ENCODE data around the gene PSAT1.

The PSAT1 gene

GRCh38 chr9:78354989-78355388, 58.1 kb downstream of the PSAT1 start:
- no peak for DNase-seq (ENCODE audit: low read depth, low spot score)
- no peaks in the 10 kb centered on the region for H3K9me3 ChIP-seq (ENCODE audit: low read depth, low read length)
- no peak overlapping the region for H3K9ac ChIP-seq (ENCODE audit: insufficient read length)
- no peak overlapping the region for H3K4me3 ChIP-seq
- H3K36me3 ChIP-seq (ENCODE audit: insufficient read depth, low read length), result no peaks in the 10 kb centered on the region
- no peak overlapping the region for H3K27ac ChIP-seq
- TF ChIP-seq FOXP2 (optimal IDR thresholded peaks at IDR 0.05; ENCODE audit: control extremely low read depth, extremely low read length, insufficient read depth), result no peak
- TF ChIP-seq POLR2AphosphoS5 (IDR thresholded peaks at IDR 0.05; ENCODE audit: borderline replicate concordance, low read depth, low read length), result no peak
- TF ChIP-seq EZH2 (IDR thresholded peaks at IDR 0.05), result no peak

- Histone ChIP-seq H3K27ac (no peak overlapping the region), H3K9me3 (ENCODE audit: low read depth, low read length) (no peaks in the 10 kb centered on the region), H3K9ac (ENCODE audit: insufficient read length) (no peak overlapping the region), H3K4me3 (no peak overlapping the region), H3K36me3 (ENCODE audit: insufficient read depth, low read length) (no peaks in the 10 kb centered on the region)
- no peak for DNase-seq (ENCODE audit: low read depth, low spot score)
- TF ChIP-seq EZH2 (IDR thresholded peaks at IDR 0.05) (no peak), FOXP2 (optimal IDR thresholded peaks at IDR 0.05; ENCODE audit: control extremely low read depth, extremely low read length, insufficient read depth) (no peak), POLR2AphosphoS5 (IDR thresholded peaks at IDR 0.05; ENCODE audit: borderline replicate concordance, low read depth, low read length) (no peak)
These were observed 59.7 kb downstream of the PSAT1 start for GRCh38 chr9:78356634-78357033.

- no peaks in the 10 kb centered on the region for H3K36me3 ChIP-seq (ENCODE audit: insufficient read depth, low read length)
- no peak overlapping the region for H3K4me3 ChIP-seq
- no peak for TF ChIP-seq POLR2AphosphoS5 (IDR thresholded peaks at IDR 0.05; ENCODE audit: borderline replicate concordance, low read depth, low read length)
- no peak for TF ChIP-seq EZH2 (IDR thresholded peaks at IDR 0.05)
- no peak for TF ChIP-seq FOXP2 (optimal IDR thresholded peaks at IDR 0.05; ENCODE audit: control extremely low read depth, extremely low read length, insufficient read depth)
- DNase-seq (ENCODE audit: low read depth, low spot score), result no peak
- no peak overlapping the region for H3K9ac ChIP-seq (ENCODE audit: insufficient read length)
- no peak overlapping the region for H3K27ac ChIP-seq
- H3K9me3 ChIP-seq (ENCODE audit: low read depth, low read length), result no peaks in the 10 kb centered on the region
These were observed 60.4 kb downstream of the PSAT1 start for GRCh38 chr9:78357165-78357873.

- Histone ChIP-seq H3K27ac (no peak overlapping the region), H3K4me3 (no peak overlapping the region), H3K36me3 (ENCODE audit: insufficient read depth, low read length) (no peaks in the 10 kb centered on the region), H3K9me3 (ENCODE audit: low read depth, low read length) (no peaks in the 10 kb centered on the region), H3K9ac (ENCODE audit: insufficient read length) (no peak overlapping the region)
- TF ChIP-seq FOXP2 (optimal IDR thresholded peaks at IDR 0.05; ENCODE audit: control extremely low read depth, extremely low read length, insufficient read depth) (no peak), POLR2AphosphoS5 (IDR thresholded peaks at IDR 0.05; ENCODE audit: borderline replicate concordance, low read depth, low read length) (no peak), EZH2 (IDR thresholded peaks at IDR 0.05) (no peak)
- DNase-seq (ENCODE audit: low read depth, low spot score), result no peak
These were observed 61.6 kb downstream of the PSAT1 start for GRCh38 chr9:78358329-78359051.

- no peak overlapping the region for H3K9ac ChIP-seq (ENCODE audit: insufficient read length)
- no peak overlapping the region for H3K4me3 ChIP-seq
- H3K9me3 ChIP-seq (ENCODE audit: low read depth, low read length), result no peaks in the 10 kb centered on the region
- TF ChIP-seq EZH2 (IDR thresholded peaks at IDR 0.05), result no peak
- TF ChIP-seq POLR2AphosphoS5 (IDR thresholded peaks at IDR 0.05; ENCODE audit: borderline replicate concordance, low read depth, low read length), result no peak
- no peak for TF ChIP-seq FOXP2 (optimal IDR thresholded peaks at IDR 0.05; ENCODE audit: control extremely low read depth, extremely low read length, insufficient read depth)
- no peaks in the 10 kb centered on the region for H3K36me3 ChIP-seq (ENCODE audit: insufficient read depth, low read length)
- H3K27ac ChIP-seq, result no peak overlapping the region
- no peak for DNase-seq (ENCODE audit: low read depth, low spot score)
These were observed 66.3 kb downstream of the PSAT1 start for GRCh38 chr9:78363221-78363620.

- Histone ChIP-seq H3K27ac (no peak overlapping the region), H3K4me3 (no peak overlapping the region), H3K36me3 (ENCODE audit: insufficient read depth, low read length) (no peaks in the 10 kb centered on the region), H3K9ac (ENCODE audit: insufficient read length) (no peak overlapping the region), H3K9me3 (ENCODE audit: low read depth, low read length) (no peaks in the 10 kb centered on the region)
- TF ChIP-seq FOXP2 (optimal IDR thresholded peaks at IDR 0.05; ENCODE audit: control extremely low read depth, extremely low read length, insufficient read depth) (no peak), POLR2AphosphoS5 (IDR thresholded peaks at IDR 0.05; ENCODE audit: borderline replicate concordance, low read depth, low read length) (no peak), EZH2 (IDR thresholded peaks at IDR 0.05) (no peak)
- no peak for DNase-seq (ENCODE audit: low read depth, low spot score)
These were observed 69.1 kb downstream of the PSAT1 start for GRCh38 chr9:78365748-78366697.

GRCh38 chr9:78366827-78367226, 69.9 kb downstream of the PSAT1 start:
- H3K27ac ChIP-seq, result no peak overlapping the region
- no peak overlapping the region for H3K9ac ChIP-seq (ENCODE audit: insufficient read length)
- H3K4me3 ChIP-seq, result no peak overlapping the region
- no peaks in the 10 kb centered on the region for H3K36me3 ChIP-seq (ENCODE audit: insufficient read depth, low read length)
- no peaks in the 10 kb centered on the region for H3K9me3 ChIP-seq (ENCODE audit: low read depth, low read length)
- no peak for DNase-seq (ENCODE audit: low read depth, low spot score)
- no peak for TF ChIP-seq EZH2 (IDR thresholded peaks at IDR 0.05)
- no peak for TF ChIP-seq POLR2AphosphoS5 (IDR thresholded peaks at IDR 0.05; ENCODE audit: borderline replicate concordance, low read depth, low read length)
- TF ChIP-seq FOXP2 (optimal IDR thresholded peaks at IDR 0.05; ENCODE audit: control extremely low read depth, extremely low read length, insufficient read depth), result no peak

DNA sequence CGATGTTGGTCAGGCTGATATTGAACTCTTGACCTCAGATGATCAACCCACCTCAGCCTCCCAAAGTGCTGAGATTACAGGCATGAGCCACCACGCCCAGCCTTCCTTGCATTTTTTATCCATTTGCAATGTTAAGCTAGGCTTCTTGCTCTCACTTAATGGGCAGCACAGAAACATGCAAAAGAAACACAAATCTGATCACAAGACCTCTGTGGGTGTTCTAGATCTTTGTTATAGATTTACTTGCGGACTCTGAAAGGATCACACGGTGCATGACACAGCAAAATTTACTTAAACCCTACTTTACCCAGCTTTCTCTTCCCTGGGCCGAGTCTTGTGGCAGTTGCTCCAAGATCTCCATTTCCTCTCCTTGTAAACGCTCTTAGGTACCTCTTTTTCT, 71.3 kb downstream of the PSAT1 start:
- H3K9ac ChIP-seq (ENCODE audit: insufficient read length), result peak overlapping the region; percentile 1
- H3K4me3 ChIP-seq, result no peak overlapping the region
- H3K27ac ChIP-seq, result no peak overlapping the region
- DNase-seq (ENCODE audit: low read depth, low spot score), result no peak
- H3K36me3 ChIP-seq (ENCODE audit: insufficient read depth, low read length), result no peaks in the 10 kb centered on the region
- H3K9me3 ChIP-seq (ENCODE audit: low read depth, low read length), result no peaks in the 10 kb centered on the region
- TF ChIP-seq POLR2AphosphoS5 (IDR thresholded peaks at IDR 0.05; ENCODE audit: borderline replicate concordance, low read depth, low read length) (no peak), FOXP2 (optimal IDR thresholded peaks at IDR 0.05; ENCODE audit: control extremely low read depth, extremely low read length, insufficient read depth) (no peak), EZH2 (IDR thresholded peaks at IDR 0.05) (no peak)
